HG02973 (cell line): ENCODE data around the gene PDP2.
A peak's percentile ranks its signal among the peaks of the same experiment; 100 is the strongest.

Experiments
- ATAC-seq: cut with Tn5 transposase; IDR thresholded peaks from one replicate; pipeline ENCODE4 v1.9.1; 2021; ENCODE audit warnings: moderate library complexity; ENCODE audit not compliant: unreplicated experiment

PDP2 gene

GRCh38 chr16:66880288-66881013, at the start of gene PDP2:
Gene PDP2 (plus strand): TSS chr16:66880515. CDS start chr16:66884285, 3,770 bp downstream.
- ATAC-seq = peak; percentile 92

GRCh38 chr16:66832190-66832589, 48.1 kb upstream of the PDP2 start:
- no peak for ATAC-seq

- ATAC-seq = no peak
Measured at GRCh38 chr16:66832661-66833305, 47.5 kb upstream of the PDP2 start.

GRCh38 chr16:66834746-66835145, 45.6 kb upstream of the PDP2 start:
- no peak for ATAC-seq

- ATAC-seq = no peak
Measured at GRCh38 chr16:66840883-66841282, 39.4 kb upstream of the PDP2 start.

GRCh38 chr16:66841366-66841765, 38.9 kb upstream of the PDP2 start:
- no peak for ATAC-seq

GRCh38 chr16:66842765-66843164, 37.5 kb upstream of the PDP2 start:
- no peak for ATAC-seq

GRCh38 chr16:66843191-66843590, 37.1 kb upstream of the PDP2 start:
- no peak for ATAC-seq

- no peak for ATAC-seq
Measured at GRCh38 chr16:66844009-66844341, 36.3 kb upstream of the PDP2 start.

GRCh38 chr16:66844342-66845079, 35.8 kb upstream of the PDP2 start, which contains the start of gene CA7:
Gene CA7 (plus strand): TSS chr16:66844414. CDS start chr16:66844488, 74 bp downstream.
- ATAC-seq = no peak

- ATAC-seq = no peak
Measured at GRCh38 chr16:66845080-66845410, 35.3 kb upstream of the PDP2 start.

GRCh38 chr16:66845791-66846221, 34.5 kb upstream of the PDP2 start:
- no peak for ATAC-seq

- no peak for ATAC-seq
Measured at GRCh38 chr16:66846266-66846665, 34.0 kb upstream of the PDP2 start.

- no peak for ATAC-seq
Measured at GRCh38 chr16:66846831-66847230, 33.5 kb upstream of the PDP2 start.

GRCh38 chr16:66847533-66848067, 32.7 kb upstream of the PDP2 start:
- ATAC-seq = no peak

GRCh38 chr16:66848172-66848571, 32.1 kb upstream of the PDP2 start:
- no peak for ATAC-seq

- no peak for ATAC-seq
Measured at GRCh38 chr16:66849021-66849420, 31.3 kb upstream of the PDP2 start.

GRCh38 chr16:66849549-66849948, 30.8 kb upstream of the PDP2 start:
- ATAC-seq = no peak

- ATAC-seq = no peak
Measured at GRCh38 chr16:66850115-66850815, 30.1 kb upstream of the PDP2 start.

GRCh38 chr16:66851166-66851964, 28.9 kb upstream of the PDP2 start:
- ATAC-seq = no peak
